Activated B cell treated with CpG ODN at 0.5 μM for 24 hours (primary cell): Measurements from ENCODE around the gene SPACDR. TPM values are rescaled to one million over a fixed set of nuclear protein-coding genes. Genes with fewer than 3 reads are reported as not detected.

Experiments
- ATAC-seq: fragments of 200-7000 bp; cut with Tn5 transposase; one replicate; pipeline ENCODE4 v1.10.0; 2021; ENCODE audit warnings: low read depth, mild to moderate bottlenecking, moderate library complexity
- CTCF ChIA-PET: fragments of 350-600 bp; sonication (Branson Sonifier 250); formaldehyde crosslinking; loops from one replicate; lab custom pipeline; 2021; ENCODE audit warnings: antibody characterized with exemption; lab: Charles Lee
- POLR2A ChIA-PET: fragments of 350-600 bp; sonication (Branson Sonifier 250); formaldehyde crosslinking; loops from one replicate; lab custom pipeline; 2021; ENCODE audit warnings: antibody characterized with exemption; lab: Charles Lee
- DNase-seq: peaks from one replicate; pipeline ENCODE4 v3.0.0; 2022
- H3K27ac Mint-ChIP-seq: one replicate; pipeline ENCODE4 v1.8.0; 2020; ENCODE audit warnings: mixed read lengths
- H3K27me3 Mint-ChIP-seq: one replicate; pipeline ENCODE4 v1.8.0; 2021; ENCODE audit warnings: mixed read lengths
- H3K36me3 Mint-ChIP-seq: one replicate; pipeline ENCODE4 v1.8.0; 2021; ENCODE audit warnings: low read depth, mixed read lengths
- H3K4me1 Mint-ChIP-seq: one replicate; pipeline ENCODE4 v1.8.0; 2021; ENCODE audit warnings: mixed read lengths
- H3K4me3 Mint-ChIP-seq: one replicate; pipeline ENCODE4 v1.8.0; 2020; ENCODE audit warnings: mild to moderate bottlenecking, mixed read lengths
- H3K9me3 Mint-ChIP-seq: one replicate; pipeline ENCODE4 v1.8.0; 2020; ENCODE audit warnings: mixed read lengths
- CTCF ChIP-seq: fragments of 200-600 bp; IDR thresholded peaks from one replicate; pipeline ENCODE4 v1.8.0; 2022; ENCODE audit warnings: antibody characterized with exemption, mild to moderate bottlenecking
- intact Hi-C: fragments of 100-400 bp; cut with micrococcal nuclease; formaldehyde crosslinking; loops from one replicate; pipeline ENCODE4 v1.15.1; 2024
- total RNA-seq: library from RNA; stranded (reverse); gene quantifications from 2 replicates; pipeline ENCODE4 v1.2.3, GENCODE V29; 2022

The SPACDR gene
- total RNA-seq, 1 donor from 2014 or later = 2.3 TPM

- ChIA-PET CTCF (interaction anchor here (3.9 kb wide), 1 partner anchor 23 kb away, joined by 16 read pairs; no protein-coding TSS in a partner anchor), POLR2A (interaction anchor here (0.6 to 4.3 kb wide), 28 partner anchors 7 to 1987 kb away, joined by 3 to 90 read pairs (median 10); partner anchors contain the start of genes AP4M1, FBXO24, GPC2 and LAMTOR4)
- Mint-ChIP-seq H3K4me1 (peaks cover 59% of the 10 kb centered on the region), H3K27ac (peak overlapping the region; percentile 97), H3K4me3 (peak overlapping the region; percentile 90), H3K27me3 (no peaks in the 10 kb centered on the region), H3K9me3 (no peaks in the 10 kb centered on the region), H3K36me3 (peaks cover 61% of the 10 kb centered on the region)
- no peak for TF ChIP-seq CTCF
- intact Hi-C loops = loop anchor here (10.0 kb wide), 1 partner anchor 824 kb away; no protein-coding TSS in a partner anchor
- ATAC-seq (no peak), DNase-seq (no peak)
These were observed 33.4 kb downstream of the SPACDR start for GRCh38 chr7:100430493-100431285.

GRCh38 chr7:100429637-100430492 lies 34.2 kb downstream of the SPACDR start, which contains the start of gene MEPCE:
Gene MEPCE, plus strand, starts transcription at chr7:100429831. Its CDS starts 188 bp downstream, at chr7:100430019.
- peak within 1 kb of the TSS; percentile 98 for H3K4me3 Mint-ChIP-seq
- DNase-seq = peak; percentile 94
- peaks cover 52% of the 10 kb centered on the region for H3K4me1 Mint-ChIP-seq
- peak; percentile 47 for ATAC-seq
- H3K27me3 Mint-ChIP-seq = no peaks in the 10 kb centered on the region
- CTCF ChIA-PET = interaction anchor here (3.9 kb wide), 1 partner anchor 22 kb away, joined by 16 read pairs; no protein-coding TSS in a partner anchor
- intact Hi-C loops = loop anchor here (1.0 to 10.0 kb wide), 12 partner anchors 85 to 825 kb away; partner anchors contain the start of genes AGFG2, FBXO24, GNB2 and LAMTOR4
- POLR2A ChIA-PET = interaction anchor here (0.5 to 4.3 kb wide), 65 partner anchors 8 to 1987 kb away, joined by 3 to 90 read pairs (median 6); partner anchors contain the start of genes AGFG2, AP4M1, BUD31 and FBXO24
- TF ChIP-seq CTCF = no peak
- no peaks in the 10 kb centered on the region for H3K9me3 Mint-ChIP-seq
- H3K36me3 Mint-ChIP-seq = peaks cover 57% of the 10 kb centered on the region
- H3K27ac Mint-ChIP-seq = peak within 1 kb of the TSS; percentile 100

GRCh38 chr7:100428967-100429636 lies 35.0 kb downstream of the SPACDR start:
- peak; percentile 58 for ATAC-seq
- peaks cover 45% of the 10 kb centered on the region for H3K4me1 Mint-ChIP-seq
- no peak for TF ChIP-seq CTCF
- peak overlapping the region; percentile 100 for H3K27ac Mint-ChIP-seq
- intact Hi-C loops = loop anchor here (1.0 to 10.0 kb wide), 15 partner anchors 7 to 514 kb away; partner anchors contain the start of genes AGFG2, FBXO24, GNB2 and LAMTOR4
- H3K4me3 Mint-ChIP-seq = peak overlapping the region; percentile 98
- H3K9me3 Mint-ChIP-seq = no peaks in the 10 kb centered on the region
- ChIA-PET CTCF (interaction anchor here (3.9 kb wide), 1 partner anchor 22 kb away, joined by 16 read pairs; no protein-coding TSS in a partner anchor), POLR2A (interaction anchor here (0.5 to 4.3 kb wide), 70 partner anchors 9 to 1987 kb away, joined by 3 to 90 read pairs (median 6); partner anchors contain the start of genes AGFG2, AP4M1, BUD31 and FBXO24)
- DNase-seq = peak; percentile 100
- peaks cover 52% of the 10 kb centered on the region for H3K36me3 Mint-ChIP-seq
- H3K27me3 Mint-ChIP-seq = no peaks in the 10 kb centered on the region

GRCh38 chr7:100428199-100428966 lies 35.7 kb downstream of the SPACDR start, which contains the start of gene ZCWPW1:
Gene ZCWPW1, minus strand, starts transcription at chr7:100428703. Its CDS starts 8,054 bp downstream, at chr7:100420649.
- Mint-ChIP-seq H3K27me3 (no peaks in the 10 kb centered on the region), H3K4me1 (peaks cover 38% of the 10 kb centered on the region), H3K36me3 (peaks cover 48% of the 10 kb centered on the region), H3K9me3 (no peaks in the 10 kb centered on the region), H3K27ac (peak within 1 kb of the TSS; percentile 100), H3K4me3 (peak within 1 kb of the TSS; percentile 98)
- ATAC-seq (peak; percentile 51), DNase-seq (peak; percentile 95)
- intact Hi-C loops = loop anchor here (1.0 to 10.0 kb wide), 11 partner anchors 8 to 514 kb away; partner anchors contain the start of genes AGFG2, LAMTOR4, MBLAC1 and PPP1R35
- ChIA-PET POLR2A (interaction anchor here (0.5 to 4.3 kb wide), 61 partner anchors 9 to 1987 kb away, joined by 3 to 90 read pairs (median 6); partner anchors contain the start of genes AGFG2, AP4M1, BUD31 and FBXO24), CTCF (interaction anchor here (0.8 to 3.9 kb wide), 3 partner anchors 9 to 22 kb away, joined by 3 to 16 read pairs (median 5); no protein-coding TSS in a partner anchor)
- no peak for TF ChIP-seq CTCF
